ENCODE results near the gene DMRT2.

The DMRT2 gene

GRCh38 chr9:1026219-1026618 lies 23.9 kb upstream of the DMRT2 start:
- no peak overlapping the region for H2AFZ ChIP-seq (ENCODE audit: low read depth, low read length)
- H3K4me3 ChIP-seq (ENCODE audit: low read depth in 1 of 2, low read length in 2 of 2) = no peak overlapping the region
- no peak overlapping the region for H3K9ac ChIP-seq (ENCODE audit: low read depth, low read length)
- no peaks in the 10 kb centered on the region for H3K79me2 ChIP-seq (ENCODE audit: insufficient read depth, low read length)
- DNase-seq = no peak
- no peaks in the 10 kb centered on the region for H3K4me1 ChIP-seq (ENCODE audit: insufficient read depth, low read length)
- H3K27ac ChIP-seq (ENCODE audit: low read length) = no peak overlapping the region
- H3K36me3 ChIP-seq (ENCODE audit: insufficient read depth, low read length) = no peaks in the 10 kb centered on the region
- no peak for TF ChIP-seq EZH2 (IDR thresholded peaks at IDR 0.05; ENCODE audit: borderline replicate concordance, low read depth, low read length, severe bottlenecking)
- no peak for TF ChIP-seq CTCF (IDR thresholded peaks at IDR 0.05; ENCODE audit: borderline replicate concordance, extremely low read depth, low read length, poor library complexity, severe bottlenecking)
- no peaks in the 10 kb centered on the region for H4K20me1 ChIP-seq (ENCODE audit: insufficient read depth, low read length)
- ATAC-seq (ENCODE audit: insufficient read depth, low read depth) = no peak
- H3K9me3 ChIP-seq (ENCODE audit: insufficient read depth, low read length, severe bottlenecking) = no peaks in the 10 kb centered on the region
- no peaks in the 10 kb centered on the region for H3K27me3 ChIP-seq (ENCODE audit: insufficient read depth, low read length, poor library complexity)
- no peak overlapping the region for H3K4me2 ChIP-seq (ENCODE audit: insufficient read depth, low read length)

GRCh38 chr9:1028501-1029190 lies 21.5 kb upstream of the DMRT2 start:
- no peak for DNase-seq
- Histone ChIP-seq H3K36me3 (ENCODE audit: insufficient read depth, low read length) (no peaks in the 10 kb centered on the region), H3K27me3 (ENCODE audit: insufficient read depth, low read length, poor library complexity) (no peaks in the 10 kb centered on the region), H2AFZ (ENCODE audit: low read depth, low read length) (no peak overlapping the region), H3K9me3 (ENCODE audit: insufficient read depth, low read length, severe bottlenecking) (no peaks in the 10 kb centered on the region), H3K79me2 (ENCODE audit: insufficient read depth, low read length) (no peaks in the 10 kb centered on the region), H3K4me3 (ENCODE audit: low read depth in 1 of 2, low read length in 2 of 2) (no peak overlapping the region), H3K9ac (ENCODE audit: low read depth, low read length) (no peak overlapping the region), H3K27ac (ENCODE audit: low read length) (no peak overlapping the region), H4K20me1 (ENCODE audit: insufficient read depth, low read length) (no peaks in the 10 kb centered on the region), H3K4me2 (ENCODE audit: insufficient read depth, low read length) (no peak overlapping the region), H3K4me1 (ENCODE audit: insufficient read depth, low read length) (no peaks in the 10 kb centered on the region)
- no peak for ATAC-seq (ENCODE audit: insufficient read depth, low read depth)
- TF ChIP-seq CTCF (IDR thresholded peaks at IDR 0.05; ENCODE audit: borderline replicate concordance, extremely low read depth, low read length, poor library complexity, severe bottlenecking) (no peak), EZH2 (IDR thresholded peaks at IDR 0.05; ENCODE audit: borderline replicate concordance, low read depth, low read length, severe bottlenecking) (no peak)

GRCh38 chr9:1031951-1032601 lies 18.1 kb upstream of the DMRT2 start:
- H3K9ac ChIP-seq (ENCODE audit: low read depth, low read length) = no peak overlapping the region
- no peaks in the 10 kb centered on the region for H3K4me1 ChIP-seq (ENCODE audit: insufficient read depth, low read length)
- H2AFZ ChIP-seq (ENCODE audit: low read depth, low read length) = no peak overlapping the region
- H3K79me2 ChIP-seq (ENCODE audit: insufficient read depth, low read length) = no peaks in the 10 kb centered on the region
- DNase-seq = no peak
- H3K27me3 ChIP-seq (ENCODE audit: insufficient read depth, low read length, poor library complexity) = no peaks in the 10 kb centered on the region
- no peak overlapping the region for H3K27ac ChIP-seq (ENCODE audit: low read length)
- ATAC-seq (ENCODE audit: insufficient read depth, low read depth) = no peak
- TF ChIP-seq CTCF (IDR thresholded peaks at IDR 0.05; ENCODE audit: borderline replicate concordance, extremely low read depth, low read length, poor library complexity, severe bottlenecking) (no peak), EZH2 (IDR thresholded peaks at IDR 0.05; ENCODE audit: borderline replicate concordance, low read depth, low read length, severe bottlenecking) (no peak)
- no peak overlapping the region for H3K4me2 ChIP-seq (ENCODE audit: insufficient read depth, low read length)
- H3K4me3 ChIP-seq (ENCODE audit: low read depth in 1 of 2, low read length in 2 of 2) = no peak overlapping the region
- no peaks in the 10 kb centered on the region for H3K9me3 ChIP-seq (ENCODE audit: insufficient read depth, low read length, severe bottlenecking)
- H4K20me1 ChIP-seq (ENCODE audit: insufficient read depth, low read length) = no peaks in the 10 kb centered on the region
- no peaks in the 10 kb centered on the region for H3K36me3 ChIP-seq (ENCODE audit: insufficient read depth, low read length)

All from DND-41 (cell line).